ENCODE results near the gene PLCB4. TPM values are rescaled to one million over a fixed set of nuclear protein-coding genes. Genes with fewer than 3 reads are reported as not detected.

The PLCB4 gene
- total and polyA plus RNA-seq, 3 donors from 2014 or later: 5.9 to 19.4 (median 15.5) TPM

DNA sequence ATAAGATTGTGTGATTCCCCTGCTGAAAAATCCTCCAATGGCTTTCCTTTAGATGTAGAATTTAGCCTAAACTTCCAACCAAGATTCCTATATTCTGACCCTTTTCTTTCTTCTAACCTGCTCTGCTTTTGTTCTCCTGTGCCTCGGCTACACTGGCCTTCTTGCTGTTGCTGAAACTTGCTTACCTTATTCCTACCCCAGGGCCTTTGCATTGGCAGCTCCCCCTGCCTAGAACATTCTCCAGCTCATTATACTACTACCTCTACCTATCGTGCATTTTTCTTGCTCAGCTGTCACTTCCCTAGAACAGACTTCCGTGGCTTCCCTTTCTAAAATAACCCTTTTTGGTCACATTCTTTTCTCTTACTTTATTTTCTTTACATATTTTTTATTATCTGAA, 48.7 kb downstream of the PLCB4 start:
- Histone ChIP-seq H3K27me3 (no peaks in the 10 kb centered on the region), H3K4me1 (peaks cover 4% of the 10 kb centered on the region), H3K9me3 (no peaks in the 10 kb centered on the region), H3K4me3 (no peak overlapping the region), H3K27ac (no peak overlapping the region), H3K36me3 (ENCODE audit: low read depth, missing control alignments) (no peaks in the 10 kb centered on the region)
- whole genome bisulfite sequencing, 2 donors: 87 to 89% methylated on average over 3 of the region's 3 CpGs
- TF ChIP-seq POLR2A (IDR thresholded peaks at IDR 0.05): no peak
- TF ChIP-seq, protein P1, sequence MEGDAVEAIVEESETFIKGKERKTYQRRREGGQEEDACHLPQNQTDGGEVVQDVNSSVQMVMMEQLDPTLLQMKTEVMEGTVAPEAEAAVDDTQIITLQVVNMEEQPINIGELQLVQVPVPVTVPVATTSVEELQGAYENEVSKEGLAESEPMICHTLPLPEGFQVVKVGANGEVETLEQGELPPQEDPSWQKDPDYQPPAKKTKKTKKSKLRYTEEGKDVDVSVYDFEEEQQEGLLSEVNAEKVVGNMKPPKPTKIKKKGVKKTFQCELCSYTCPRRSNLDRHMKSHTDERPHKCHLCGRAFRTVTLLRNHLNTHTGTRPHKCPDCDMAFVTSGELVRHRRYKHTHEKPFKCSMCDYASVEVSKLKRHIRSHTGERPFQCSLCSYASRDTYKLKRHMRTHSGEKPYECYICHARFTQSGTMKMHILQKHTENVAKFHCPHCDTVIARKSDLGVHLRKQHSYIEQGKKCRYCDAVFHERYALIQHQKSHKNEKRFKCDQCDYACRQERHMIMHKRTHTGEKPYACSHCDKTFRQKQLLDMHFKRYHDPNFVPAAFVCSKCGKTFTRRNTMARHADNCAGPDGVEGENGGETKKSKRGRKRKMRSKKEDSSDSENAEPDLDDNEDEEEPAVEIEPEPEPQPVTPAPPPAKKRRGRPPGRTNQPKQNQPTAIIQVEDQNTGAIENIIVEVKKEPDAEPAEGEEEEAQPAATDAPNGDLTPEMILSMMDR (IDR thresholded peaks at IDR 0.05): no peak
- intact Hi-C loops (cut with DNase I; ENCODE audit: low total_unique reads): no loop called here
- DNase-seq: no peak

DNA sequence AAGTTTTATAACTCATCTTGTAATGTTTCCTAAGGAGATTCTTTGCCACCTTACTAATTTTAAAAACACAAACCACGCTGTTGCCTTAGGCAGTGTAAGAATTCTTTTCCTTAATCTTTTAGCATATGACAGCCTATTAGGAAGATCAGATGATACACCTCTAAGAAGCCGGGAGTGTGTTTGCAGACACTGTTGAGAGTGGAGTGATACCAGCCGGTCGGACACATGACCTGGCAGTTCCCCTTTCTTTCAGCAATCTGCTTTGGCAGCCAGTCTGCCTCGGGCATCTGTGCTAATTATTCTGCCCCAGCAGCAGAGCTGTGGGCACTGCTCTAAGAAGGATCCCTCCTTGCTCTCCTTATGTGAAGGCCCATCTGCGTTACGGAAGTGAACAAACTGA, 50.9 kb downstream of the PLCB4 start:
- TF ChIP-seq, protein P1 (IDR thresholded peaks at IDR 0.05): no peak
- no peak for TF ChIP-seq POLR2A (IDR thresholded peaks at IDR 0.05)
- WGBS, 2 donors: 72 to 74% methylated on average over 7 of the region's 7 CpGs
- H3K27ac ChIP-seq: no peak overlapping the region
- H3K36me3 ChIP-seq (ENCODE audit: low read depth, missing control alignments): no peaks in the 10 kb centered on the region
- intact Hi-C loops (cut with DNase I; ENCODE audit: low total_unique reads): no loop called here
- no peaks in the 10 kb centered on the region for H3K9me3 ChIP-seq
- peak; percentile 66 for DNase-seq
- no peak overlapping the region for H3K4me3 ChIP-seq
- H3K27me3 ChIP-seq: no peaks in the 10 kb centered on the region
- no peaks in the 10 kb centered on the region for H3K4me1 ChIP-seq

GRCh38 chr20:9121211-9121610, 52.3 kb downstream of the PLCB4 start:
- no peaks in the 10 kb centered on the region for H3K27me3 ChIP-seq
- no peak overlapping the region for H3K4me3 ChIP-seq
- H3K4me1 ChIP-seq: no peaks in the 10 kb centered on the region
- H3K36me3 ChIP-seq (ENCODE audit: low read depth, missing control alignments): no peaks in the 10 kb centered on the region
- intact Hi-C loops (cut with DNase I; ENCODE audit: low total_unique reads): no loop called here
- H3K9me3 ChIP-seq: no peaks in the 10 kb centered on the region
- no peak overlapping the region for H3K27ac ChIP-seq
- WGBS, 2 donors: 84 to 96% methylated on average over 6 of the region's 6 CpGs
- TF ChIP-seq, protein P1 (IDR thresholded peaks at IDR 0.05): no peak
- no peak for TF ChIP-seq POLR2A (IDR thresholded peaks at IDR 0.05)
- DNase-seq: no peak

GRCh38 chr20:9122571-9122970, 53.7 kb downstream of the PLCB4 start:
- no peak overlapping the region for H3K27ac ChIP-seq
- H3K27me3 ChIP-seq: no peaks in the 10 kb centered on the region
- H3K9me3 ChIP-seq: no peaks in the 10 kb centered on the region
- H3K36me3 ChIP-seq (ENCODE audit: low read depth, missing control alignments): no peaks in the 10 kb centered on the region
- no peak overlapping the region for H3K4me3 ChIP-seq
- 81 to 96% methylated on average over 2 of the region's 2 CpGs for WGBS, 2 donors
- H3K4me1 ChIP-seq: no peaks in the 10 kb centered on the region
- no peak for DNase-seq
- TF ChIP-seq, protein P1 (IDR thresholded peaks at IDR 0.05): no peak
- no peak for TF ChIP-seq POLR2A (IDR thresholded peaks at IDR 0.05)
- intact Hi-C loops (cut with DNase I; ENCODE audit: low total_unique reads): no loop called here

DNA sequence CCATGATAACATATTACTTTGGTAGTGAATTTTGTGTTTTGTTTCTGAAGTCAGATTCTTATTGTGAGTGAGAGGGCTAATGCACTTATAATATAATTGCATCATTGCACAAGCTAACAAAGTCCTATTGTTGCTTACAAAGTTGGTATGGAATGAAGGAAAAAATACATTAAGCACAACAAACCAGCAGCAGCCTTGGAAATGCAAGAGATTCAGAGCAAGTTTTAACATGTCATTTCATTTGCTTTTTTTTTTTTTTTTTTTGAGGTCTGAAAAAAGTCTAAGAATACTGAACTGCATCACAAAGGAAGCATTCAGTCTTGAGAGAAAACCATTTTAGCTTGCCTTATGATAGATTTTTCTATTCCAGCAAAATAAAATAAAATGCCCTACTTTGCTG, 57.6 kb downstream of the PLCB4 start:
- no peaks in the 10 kb centered on the region for H3K4me1 ChIP-seq
- no peaks in the 10 kb centered on the region for H3K27me3 ChIP-seq
- no peak overlapping the region for H3K27ac ChIP-seq
- TF ChIP-seq, protein P1 (IDR thresholded peaks at IDR 0.05): no peak
- no peak for TF ChIP-seq POLR2A (IDR thresholded peaks at IDR 0.05)
- no peak overlapping the region for H3K4me3 ChIP-seq
- H3K36me3 ChIP-seq (ENCODE audit: low read depth, missing control alignments): no peaks in the 10 kb centered on the region
- no peaks in the 10 kb centered on the region for H3K9me3 ChIP-seq
- no peak for DNase-seq
- intact Hi-C loops (cut with DNase I; ENCODE audit: low total_unique reads): no loop called here

All from testis (tissue), 3 donors.